ENCODE data around the gene FUBP1. TPM values are rescaled to one million over a fixed set of nuclear protein-coding genes. Genes with fewer than 3 reads are reported as not detected.
A peak's percentile ranks its signal among the peaks of the same experiment; 100 is the strongest.

FUBP1 gene
- total RNA-seq, 6 experiments from 2014 or later: 21.7 to 38.5 (median 35.6) TPM

DNA sequence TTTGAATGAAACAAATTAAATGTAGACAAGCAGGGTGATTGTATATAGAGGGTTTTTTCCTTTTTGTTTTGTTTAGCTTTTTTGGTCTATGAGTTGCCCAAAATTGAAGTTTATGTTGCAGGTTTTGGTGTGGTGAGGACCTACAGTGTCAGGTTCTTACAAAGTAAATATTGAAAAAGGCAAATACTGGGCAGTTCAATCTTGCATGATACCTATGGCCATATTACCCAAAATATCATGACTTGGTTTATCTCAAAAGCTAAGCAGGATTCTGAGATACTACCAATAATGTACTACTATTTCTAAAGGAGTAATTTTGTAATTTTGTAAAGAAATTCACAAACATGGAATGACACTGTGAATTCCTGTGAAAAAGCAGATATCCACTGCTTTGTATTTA lies 27.6 kb upstream of the FUBP1 start:
- Histone ChIP-seq H3K4me1 (peaks cover 0 to 38% (median 5%) of the 10 kb centered on the region in 4 donors), H3K4me3 (peak overlapping the region; percentile 28 to 58 (median 52)), H3K36me3 (no peaks in the 10 kb centered on the region), H3K9me3 (no peaks in the 10 kb centered on the region), H3K27ac (peak overlapping the region; percentile 94 to 99 (median 95)), H3K27me3 (no peaks in the 10 kb centered on the region)
- intact Hi-C loops (cut with DNase I): no loop called here
- TF ChIP-seq CTCF (IDR thresholded peaks at IDR 0.05) (no peak), POLR2A (IDR thresholded peaks at IDR 0.05) (no peak)
- ATAC-seq (peak in 2 of 4 donors; percentile 11), DNase-seq (no peak)

DNA sequence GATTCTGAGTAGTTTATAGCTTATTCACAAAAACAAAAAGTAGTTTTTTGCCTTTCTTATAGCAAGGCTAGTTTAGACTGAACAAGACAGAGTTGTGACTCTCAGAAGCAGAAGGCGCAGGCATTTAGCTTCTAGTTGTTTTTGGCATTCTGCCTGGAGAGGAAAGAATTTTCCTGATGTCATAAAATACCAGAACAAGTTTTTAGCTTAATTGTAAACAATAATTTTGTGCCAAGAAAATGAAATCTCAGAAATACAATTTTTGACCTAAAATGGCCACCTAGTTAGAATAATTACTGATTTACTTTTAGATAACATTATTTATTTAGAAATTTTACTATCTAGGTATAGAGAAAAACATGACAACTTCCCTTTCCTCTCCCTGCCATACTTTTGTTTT lies 26.9 kb upstream of the FUBP1 start:
- 0% methylated on average over 1 of the region's 1 CpG for WGBS (ENCODE audit: insufficient coverage, low coverage, low lambda C conversion rate, missing lambda C conversion rate)
- DNase-seq (no peak), ATAC-seq (peak; percentile 28 to 49 (median 40))
- Histone ChIP-seq H3K9me3 (no peaks in the 10 kb centered on the region), H3K4me1 (peaks cover 0 to 38% (median 5%) of the 10 kb centered on the region in 4 donors), H3K27me3 (no peaks in the 10 kb centered on the region), H3K36me3 (no peaks in the 10 kb centered on the region), H3K27ac (peak overlapping the region; percentile 94 to 99 (median 95)), H3K4me3 (peak overlapping the region; percentile 28 to 58 (median 52))
- intact Hi-C loops (cut with DNase I): no loop called here
- TF ChIP-seq CTCF (IDR thresholded peaks at IDR 0.05) (no peak), POLR2A (IDR thresholded peaks at IDR 0.05) (peak; percentile 61)

- peak overlapping the region; percentile 94 to 99 (median 95) for H3K27ac ChIP-seq
- intact Hi-C loops (cut with DNase I): no loop called here
- H3K4me3 ChIP-seq: peak overlapping the region; percentile 28 to 58 (median 52)
- WGBS (ENCODE audit: insufficient coverage, low coverage, low lambda C conversion rate, missing lambda C conversion rate): 10% methylated on average over 1 of the region's 1 CpG
- H3K36me3 ChIP-seq: no peaks in the 10 kb centered on the region
- H3K4me1 ChIP-seq: peaks cover 0 to 38% (median 3%) of the 10 kb centered on the region in 4 donors
- peak in 2 of 4 donors; percentile 1 to 6 for ATAC-seq
- DNase-seq: no peak
- no peaks in the 10 kb centered on the region for H3K27me3 ChIP-seq
- H3K9me3 ChIP-seq: no peaks in the 10 kb centered on the region
- no peak for TF ChIP-seq CTCF (IDR thresholded peaks at IDR 0.05)
Observed at GRCh38 chr1:78005448-78005722, 26.5 kb upstream of the FUBP1 start.

DNA sequence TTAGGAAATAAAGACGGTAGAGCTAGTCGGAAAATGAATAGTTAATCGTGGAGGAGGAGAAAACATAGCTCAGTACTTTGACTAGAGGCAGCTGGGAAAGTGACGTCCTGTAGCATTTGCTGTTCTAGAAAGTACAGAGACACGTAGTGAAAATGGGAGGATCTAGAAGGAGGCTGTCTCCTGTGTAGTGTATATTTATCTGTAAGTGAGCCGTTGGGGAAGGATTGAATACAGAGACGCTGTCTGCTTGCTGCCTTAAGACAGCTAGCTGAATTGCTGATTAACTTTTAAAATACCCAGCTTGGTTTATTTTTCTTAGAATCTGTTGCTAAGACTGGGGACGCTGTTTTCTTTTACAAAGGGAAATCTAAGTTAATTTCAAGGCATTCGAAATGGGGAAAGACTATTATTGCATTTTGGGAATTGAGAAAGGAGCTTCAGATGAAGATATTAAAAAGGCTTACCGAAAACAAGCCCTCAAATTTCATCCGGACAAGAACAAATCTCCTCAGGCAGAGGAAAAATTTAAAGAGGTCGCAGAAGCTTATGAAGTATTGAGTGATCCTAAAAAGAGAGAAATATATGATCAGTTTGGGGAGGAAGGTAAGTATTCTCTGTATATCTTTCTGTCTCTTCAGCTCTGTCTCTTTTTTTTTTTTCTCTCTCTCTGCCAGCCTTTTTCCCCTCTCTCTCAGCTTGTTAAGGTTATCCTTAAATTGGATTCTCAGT lies 26.0 kb upstream of the FUBP1 start, which contains the start of gene DNAJB4:
DNAJB4 (plus strand) TSS at position 221 of the 729 bp plus-strand sequence; CDS start at position 393, 172 bp downstream.
- Histone ChIP-seq H3K4me3 (peak within 1 kb of the TSS; percentile 28 to 58 (median 52)), H3K27ac (peak within 1 kb of the TSS; percentile 94 to 99 (median 95)), H3K27me3 (no peaks in the 10 kb centered on the region), H3K36me3 (no peaks in the 10 kb centered on the region), H3K4me1 (peaks cover 0 to 35% (median 3%) of the 10 kb centered on the region in 4 donors), H3K9me3 (no peaks in the 10 kb centered on the region)
- peak; percentile 96 to 99 (median 98) for ATAC-seq
- WGBS (ENCODE audit: insufficient coverage, low coverage, low lambda C conversion rate, missing lambda C conversion rate): 0% methylated on average over 12 of the region's 12 CpGs
- intact Hi-C loops (cut with DNase I): no loop called here
- TF ChIP-seq POLR2A (IDR thresholded peaks at IDR 0.05): peak; percentile 99
- TF ChIP-seq CTCF (IDR thresholded peaks at IDR 0.05): peak in 1 of 4 donors; percentile 12
- DNase-seq: peak; percentile 46 to 78 (median 54)

All from right lobe of liver (tissue), 6 donors.